HuH-7.5 (cell line): Measurements from ENCODE around the gene BBS9.

ENCODE experiments used
- DNase-seq: peaks from one replicate; pipeline ENCODE4 v3.0.0; 2011; ENCODE audit warnings: low spot score

Gene BBS9

GRCh38 chr7:33554046-33554445 lies 424.7 kb downstream of the BBS9 start:
- DNase-seq = no peak

DNA sequence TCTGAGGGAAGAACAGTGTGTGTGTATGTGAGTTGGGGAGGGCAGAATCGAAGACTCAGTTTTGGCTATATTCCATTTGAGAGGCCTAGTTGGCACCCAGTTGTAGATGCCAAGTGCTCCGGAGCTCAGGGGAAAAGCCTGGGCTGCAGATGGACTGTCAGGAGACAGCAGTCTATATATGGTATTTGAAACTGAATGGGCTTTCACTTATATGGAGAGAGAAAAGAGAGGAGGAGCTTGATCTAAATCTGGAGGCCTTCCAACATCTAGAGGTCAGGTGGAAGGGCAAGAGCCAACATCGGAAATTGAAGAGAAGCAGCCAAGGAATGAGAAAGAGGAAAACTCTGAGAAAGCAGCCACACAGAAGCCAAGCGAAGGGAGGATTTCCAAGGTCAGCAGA lies 425.2 kb downstream of the BBS9 start:
- no peak for DNase-seq

GRCh38 chr7:33556472-33556871 lies 427.1 kb downstream of the BBS9 start:
- DNase-seq = no peak

DNA sequence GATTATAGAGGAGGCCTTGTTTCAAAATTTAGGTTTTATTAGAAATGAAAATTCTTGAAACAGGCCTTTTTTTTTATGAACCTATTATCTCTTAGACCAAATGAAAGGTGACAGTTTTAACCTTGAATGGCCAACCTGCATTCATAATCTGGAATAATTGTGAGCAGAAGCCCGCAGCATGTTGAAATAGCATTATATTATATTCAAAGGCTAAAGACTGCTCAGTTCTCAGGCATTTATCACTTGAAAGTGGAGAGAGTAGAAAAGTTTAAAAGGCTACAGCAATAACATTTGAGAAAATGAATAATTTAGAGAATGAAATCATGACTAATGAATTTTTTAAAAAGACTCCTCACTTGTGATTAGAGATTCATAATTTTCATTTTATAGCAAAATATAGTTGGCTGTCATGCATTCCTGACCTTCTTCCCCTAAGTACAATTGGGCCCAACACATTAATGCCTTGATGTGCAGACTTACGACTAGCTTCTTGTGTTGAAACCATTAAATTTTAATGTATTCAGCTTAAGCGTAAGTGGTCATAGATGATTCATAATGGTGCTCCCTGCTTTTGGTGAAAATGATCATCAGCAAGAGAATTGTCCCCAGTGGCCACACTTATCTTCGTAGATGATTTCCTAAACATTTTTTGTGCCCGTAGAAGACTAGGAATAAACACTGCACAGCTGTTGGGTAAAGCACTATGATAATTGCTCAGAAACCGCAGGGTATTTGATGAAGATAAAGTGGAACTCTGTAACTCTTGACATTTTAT lies 429.4 kb downstream of the BBS9 start:
- DNase-seq = no peak

DNA sequence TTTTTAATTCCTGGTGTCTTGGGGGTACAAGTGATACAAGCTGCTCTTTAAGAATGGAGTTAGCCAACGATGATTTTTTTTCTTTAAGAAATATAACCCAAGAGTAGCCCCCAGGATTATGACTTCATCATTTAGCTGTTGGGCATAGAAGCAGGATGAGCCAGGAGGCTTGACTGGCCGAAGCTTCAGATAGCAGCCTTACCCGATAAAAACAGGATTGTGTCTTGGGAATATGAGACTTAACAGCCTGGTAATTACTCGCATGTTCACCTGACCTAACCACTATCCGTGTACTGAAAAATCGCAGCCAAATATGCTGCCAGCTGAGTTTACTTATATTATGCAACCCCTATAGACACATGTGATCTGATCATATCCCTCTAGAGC lies 430.0 kb downstream of the BBS9 start:
- DNase-seq = no peak

DNA sequence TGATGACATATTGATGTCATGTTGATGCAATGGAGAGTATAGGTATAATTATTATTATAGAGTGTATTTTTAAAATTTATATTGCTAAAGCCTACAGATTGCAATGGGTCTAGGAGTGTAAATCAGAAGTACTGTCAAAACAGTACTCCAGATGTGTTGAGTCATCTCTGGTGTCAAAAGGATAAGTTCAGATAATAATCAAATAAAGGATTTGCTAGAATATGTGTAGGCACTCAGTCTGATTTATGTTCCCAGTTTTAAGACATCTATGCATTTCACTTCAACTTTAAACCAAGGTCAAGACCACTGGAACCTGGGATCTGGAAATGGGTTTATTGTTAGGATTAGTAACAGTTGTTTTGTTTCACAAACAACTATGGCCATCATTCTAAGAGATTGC lies 433.6 kb downstream of the BBS9 start:
- no peak for DNase-seq

DNA sequence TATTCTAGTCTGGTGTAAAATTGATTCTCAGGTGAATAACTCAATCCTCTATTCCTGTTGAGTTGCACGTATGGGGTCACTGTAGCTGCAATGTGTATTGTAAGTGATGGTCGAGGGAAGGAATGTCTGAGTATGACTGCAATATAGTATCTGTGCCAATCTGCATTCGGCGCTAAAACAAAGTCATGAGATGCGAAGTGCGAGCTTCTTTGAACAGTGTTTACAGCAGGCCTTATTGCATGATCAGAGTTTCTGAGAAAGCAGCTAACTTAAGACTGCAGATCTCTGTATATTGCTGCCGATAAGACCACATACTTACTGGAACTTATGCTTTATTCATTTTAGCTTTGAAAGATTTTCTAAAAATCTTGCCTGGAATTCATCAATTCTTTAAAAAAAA lies 434.3 kb downstream of the BBS9 start:
- DNase-seq = no peak

- DNase-seq = no peak
Measured at GRCh38 chr7:33578166-33578565, 448.8 kb downstream of the BBS9 start.

DNA sequence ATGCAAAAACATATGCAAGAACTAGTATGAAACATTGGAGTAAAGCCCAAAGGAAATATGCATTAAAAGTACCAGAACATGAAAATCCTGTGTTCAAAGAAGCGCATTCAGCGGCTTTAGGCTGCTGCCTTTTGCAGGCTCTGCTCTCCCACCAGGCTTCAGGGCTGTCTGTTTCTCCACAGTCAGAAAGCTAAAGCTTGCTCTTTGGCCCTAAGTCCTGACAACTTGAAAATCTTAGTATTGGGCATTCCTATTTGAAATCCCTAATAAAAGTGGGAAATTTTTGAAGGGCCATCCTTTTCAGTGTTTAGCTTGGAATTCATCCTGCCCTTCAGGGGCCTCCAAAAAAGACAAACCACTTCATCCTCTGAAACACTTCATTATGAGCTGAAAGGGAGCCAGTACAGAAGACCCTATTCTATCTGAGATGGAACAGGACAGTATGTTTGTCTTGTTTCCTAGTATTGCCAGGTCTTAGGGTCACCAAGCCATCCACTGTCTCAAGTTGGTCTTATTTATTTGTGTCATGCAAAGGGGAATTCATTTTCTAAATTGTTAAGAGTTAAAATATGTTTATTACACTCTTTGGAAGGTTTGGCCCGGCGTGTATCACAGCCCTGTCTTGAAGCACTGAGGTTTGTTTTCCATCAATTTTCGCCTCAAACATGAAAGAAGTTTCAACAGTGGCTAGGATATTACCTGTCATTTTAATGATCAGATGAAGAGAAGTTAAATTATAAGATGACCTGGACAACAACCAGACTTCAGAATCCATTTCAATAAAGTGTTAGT lies 449.7 kb downstream of the BBS9 start:
- DNase-seq = no peak

GRCh38 chr7:33579673-33579960 lies 450.3 kb downstream of the BBS9 start:
- no peak for DNase-seq

GRCh38 chr7:33581236-33581635 lies 451.9 kb downstream of the BBS9 start:
- DNase-seq = no peak

GRCh38 chr7:33582104-33582503 lies 452.7 kb downstream of the BBS9 start:
- DNase-seq = no peak

GRCh38 chr7:33582533-33582932 lies 453.2 kb downstream of the BBS9 start:
- DNase-seq = no peak

DNA sequence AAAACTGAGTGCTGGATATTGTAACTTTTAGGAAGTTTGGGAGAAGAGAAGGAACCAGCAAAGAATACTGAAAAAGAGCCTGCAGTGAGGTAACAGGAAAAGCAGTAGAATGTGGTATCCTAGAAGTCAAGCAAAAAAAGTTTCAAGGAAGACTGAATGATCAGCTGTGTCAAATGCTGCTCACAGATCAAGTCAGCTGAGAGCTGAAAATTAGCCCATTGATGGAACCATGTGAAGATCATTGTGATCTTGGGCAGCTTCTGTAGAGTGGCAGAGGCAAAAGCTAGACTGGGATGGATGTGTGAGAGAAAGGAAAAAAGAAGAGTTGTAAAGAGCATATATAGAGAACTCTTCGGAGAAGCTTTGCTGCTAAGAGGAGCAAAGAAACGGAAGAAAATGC lies 460.5 kb downstream of the BBS9 start:
- no peak for DNase-seq

- no peak for DNase-seq
Measured at GRCh38 chr7:33590916-33591315, 461.6 kb downstream of the BBS9 start.

GRCh38 chr7:33591490-33591889 lies 462.1 kb downstream of the BBS9 start:
- DNase-seq = no peak

GRCh38 chr7:33592718-33593117 lies 463.4 kb downstream of the BBS9 start:
- DNase-seq = no peak

DNA sequence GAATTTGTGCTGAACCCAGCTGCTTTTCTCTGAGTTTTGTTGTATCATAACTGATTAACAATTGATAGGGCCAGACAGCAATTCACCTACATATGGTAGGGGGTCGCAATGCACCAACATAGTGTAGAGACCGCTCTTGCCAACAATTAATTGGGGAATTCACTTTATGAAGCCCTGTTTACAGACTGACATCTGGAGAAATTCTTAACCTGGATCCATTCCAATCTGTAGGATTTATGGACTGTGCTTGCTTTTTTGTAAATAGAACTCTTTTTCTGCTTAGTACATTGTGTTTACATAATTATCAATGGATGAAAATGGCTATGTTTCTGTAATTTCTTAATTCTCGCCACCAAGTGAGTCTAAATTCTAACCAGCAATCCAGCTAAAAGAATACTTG lies 464.2 kb downstream of the BBS9 start:
- DNase-seq = no peak

DNA sequence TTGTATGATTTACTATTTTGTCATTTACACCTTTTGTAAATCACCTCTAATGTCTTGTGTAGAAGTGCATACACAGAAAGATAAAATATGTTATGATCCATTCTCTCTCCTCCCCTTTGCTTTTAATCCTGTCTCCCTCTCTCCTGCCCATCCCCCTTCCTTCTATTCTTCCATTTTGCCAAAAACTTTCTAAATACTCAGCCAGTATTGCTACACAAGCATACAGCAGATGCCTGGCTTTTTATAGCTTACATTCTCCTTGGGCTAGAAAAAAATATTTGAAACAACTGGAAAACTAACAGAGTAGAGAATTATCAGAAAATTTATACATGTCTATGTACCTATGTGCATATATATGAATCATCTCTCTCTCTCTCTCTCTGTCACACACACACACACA lies 467.3 kb downstream of the BBS9 start:
- DNase-seq = no peak

DNA sequence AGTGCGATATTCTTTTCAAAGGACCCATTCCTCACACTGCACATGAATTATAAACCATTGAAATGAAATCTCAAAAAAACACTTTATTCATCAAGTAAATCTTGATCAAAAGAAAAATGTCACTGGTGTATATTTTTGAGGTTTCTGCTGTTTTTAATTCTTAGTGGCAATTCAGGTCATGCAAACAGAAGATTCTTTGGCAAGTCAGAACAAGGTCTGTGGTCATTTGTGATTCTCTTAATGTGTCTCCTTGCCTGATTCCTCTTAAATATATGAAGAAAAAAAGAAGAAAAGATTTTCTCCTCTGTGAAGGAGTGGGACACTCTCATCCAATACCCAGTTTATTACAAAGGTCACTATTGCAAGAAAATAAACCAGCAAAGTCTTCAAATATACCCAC lies 467.8 kb downstream of the BBS9 start:
- DNase-seq = no peak

GRCh38 chr7:33601101-33601500 lies 471.7 kb downstream of the BBS9 start:
- no peak for DNase-seq

DNA sequence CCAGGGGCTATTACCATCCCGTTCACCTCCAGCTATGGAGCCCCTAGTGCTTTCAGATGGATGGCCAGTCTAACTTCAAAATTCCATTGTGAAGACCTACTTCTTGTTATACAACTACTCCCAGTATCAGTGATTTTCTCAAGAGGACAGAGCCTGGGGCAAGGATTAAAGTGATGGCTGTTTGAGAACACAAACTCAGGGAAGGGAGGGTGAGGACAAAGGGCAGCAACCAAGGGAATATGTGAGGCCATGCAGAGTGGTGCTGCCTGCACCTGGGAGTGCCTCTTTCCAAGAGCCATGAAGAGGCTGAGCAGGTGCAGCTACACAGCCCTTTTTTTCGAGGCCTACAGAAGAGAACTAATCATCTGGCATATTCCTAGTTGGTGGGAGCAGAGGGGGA lies 472.5 kb downstream of the BBS9 start:
- DNase-seq = no peak

DNA sequence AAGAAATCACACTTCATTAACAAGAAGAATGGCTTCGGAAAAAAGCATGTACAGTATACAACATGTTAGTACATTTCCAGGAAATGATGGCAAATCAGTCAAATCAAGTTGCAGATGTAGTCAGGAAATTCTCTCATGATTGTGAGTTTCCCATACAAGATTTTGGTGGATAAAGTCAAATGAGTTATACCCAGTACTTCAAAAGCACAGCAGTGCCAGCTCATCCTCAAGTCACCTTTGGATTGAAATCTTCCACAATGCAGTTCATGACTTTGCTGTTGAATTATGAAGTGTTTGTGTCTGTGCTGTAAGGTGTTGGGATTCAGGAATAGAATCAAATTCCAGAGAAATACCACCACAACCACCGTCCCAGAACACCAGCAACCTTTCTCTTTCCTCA lies 474.7 kb downstream of the BBS9 start:
- no peak for DNase-seq

GRCh38 chr7:33610918-33611317 lies 481.6 kb downstream of the BBS9 start:
- no peak for DNase-seq
